ENCODE measurements around the gene POGLUT3.

The POGLUT3 gene

DNA sequence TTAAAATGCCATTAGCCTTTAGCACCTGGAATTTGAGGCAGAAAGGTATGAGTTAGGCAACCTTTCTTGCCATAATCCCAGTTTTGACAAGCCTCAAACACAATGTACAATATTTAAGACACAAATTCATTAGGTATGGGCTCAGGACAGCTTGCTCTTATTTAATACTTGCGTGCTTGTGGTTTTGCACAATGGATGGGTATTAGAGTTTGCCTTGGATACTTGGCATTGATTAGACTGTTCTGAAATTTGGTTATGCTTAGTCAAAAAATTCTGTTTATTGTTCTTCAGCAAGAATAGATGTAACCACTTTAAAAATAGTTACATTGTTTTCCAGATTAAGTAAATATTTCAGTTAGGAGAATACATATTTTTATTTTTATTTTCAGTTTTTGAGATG is 25.5 kb downstream of the POGLUT3 start:
- no peak overlapping the region for H3K4me3 ChIP-seq (ENCODE audit: low read depth, low read length)
- TF ChIP-seq, protein P1, sequence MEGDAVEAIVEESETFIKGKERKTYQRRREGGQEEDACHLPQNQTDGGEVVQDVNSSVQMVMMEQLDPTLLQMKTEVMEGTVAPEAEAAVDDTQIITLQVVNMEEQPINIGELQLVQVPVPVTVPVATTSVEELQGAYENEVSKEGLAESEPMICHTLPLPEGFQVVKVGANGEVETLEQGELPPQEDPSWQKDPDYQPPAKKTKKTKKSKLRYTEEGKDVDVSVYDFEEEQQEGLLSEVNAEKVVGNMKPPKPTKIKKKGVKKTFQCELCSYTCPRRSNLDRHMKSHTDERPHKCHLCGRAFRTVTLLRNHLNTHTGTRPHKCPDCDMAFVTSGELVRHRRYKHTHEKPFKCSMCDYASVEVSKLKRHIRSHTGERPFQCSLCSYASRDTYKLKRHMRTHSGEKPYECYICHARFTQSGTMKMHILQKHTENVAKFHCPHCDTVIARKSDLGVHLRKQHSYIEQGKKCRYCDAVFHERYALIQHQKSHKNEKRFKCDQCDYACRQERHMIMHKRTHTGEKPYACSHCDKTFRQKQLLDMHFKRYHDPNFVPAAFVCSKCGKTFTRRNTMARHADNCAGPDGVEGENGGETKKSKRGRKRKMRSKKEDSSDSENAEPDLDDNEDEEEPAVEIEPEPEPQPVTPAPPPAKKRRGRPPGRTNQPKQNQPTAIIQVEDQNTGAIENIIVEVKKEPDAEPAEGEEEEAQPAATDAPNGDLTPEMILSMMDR (IDR thresholded peaks at IDR 0.05; ENCODE audit: low read depth, low read length, missing control alignments) = no peak
- no peak for DNase-seq (ENCODE audit: low read depth)

DNA sequence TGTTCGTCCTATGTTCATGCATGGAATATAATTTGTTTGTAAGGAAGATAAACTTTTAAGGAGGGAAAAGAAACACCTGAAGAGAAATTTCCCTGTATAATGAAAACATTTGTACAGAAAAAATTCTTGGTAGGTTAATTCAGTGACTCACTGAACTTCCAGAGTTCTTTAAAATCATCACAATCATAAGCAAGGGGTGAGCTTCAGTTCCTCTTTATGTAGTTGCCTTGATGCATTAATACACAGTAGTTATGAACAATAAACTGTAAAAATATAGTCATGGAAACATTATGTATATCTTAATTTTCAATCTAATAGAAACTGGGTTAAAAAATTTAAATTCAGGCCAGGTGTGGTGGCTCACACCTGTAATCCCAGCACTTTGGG is 29.7 kb downstream of the POGLUT3 start:
- no peak overlapping the region for H3K4me3 ChIP-seq (ENCODE audit: low read depth, low read length)
- no peak for DNase-seq (ENCODE audit: low read depth)

DNA sequence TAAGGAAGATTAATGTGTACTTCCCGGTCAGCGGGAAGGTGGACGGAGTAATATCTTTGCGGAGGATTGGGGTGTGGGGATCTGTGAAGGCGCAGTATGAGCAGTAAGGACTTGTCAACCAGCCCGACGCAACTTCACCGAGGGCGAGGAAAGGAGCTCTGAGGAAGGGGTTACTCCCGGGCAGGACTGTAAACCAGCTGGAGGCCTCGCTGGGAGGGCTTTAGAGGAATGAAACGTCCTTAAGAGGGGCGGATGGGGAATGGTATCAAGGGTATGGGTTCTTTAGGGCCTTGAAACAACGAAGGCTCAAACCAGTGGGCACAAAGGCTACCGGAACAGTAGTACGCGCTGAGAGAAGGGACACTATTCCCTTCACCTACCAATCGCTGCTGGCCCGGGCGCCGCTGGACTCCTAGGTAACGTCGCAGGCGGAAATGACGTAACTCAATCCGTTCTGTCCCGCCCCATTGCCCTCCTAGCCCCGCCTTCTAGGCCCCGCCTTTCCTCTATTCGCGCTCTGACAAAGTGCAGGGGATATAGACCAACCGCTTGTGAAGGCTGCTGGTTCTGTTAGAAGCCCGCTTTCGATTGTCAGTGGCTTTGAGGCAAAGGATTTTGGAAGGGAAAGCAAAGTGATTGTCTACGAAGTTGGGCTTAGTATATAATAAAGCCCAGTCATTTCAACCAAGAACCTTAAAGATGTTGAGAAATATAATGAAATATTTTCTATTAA is 30.9 kb downstream of the POGLUT3 start, which contains the start of gene C11orf65:
Gene C11orf65, minus strand, starts transcription at position 439 of the 733 bp plus-strand sequence. CDS start 5,970 bp downstream, outside the sequence.
- TF ChIP-seq, protein P1 (IDR thresholded peaks at IDR 0.05; ENCODE audit: low read depth, low read length, missing control alignments) = no peak
- peak; percentile 91 for DNase-seq (ENCODE audit: low read depth)
- peak within 1 kb of the TSS; percentile 74 for H3K4me3 ChIP-seq (ENCODE audit: low read depth, low read length)

More for the DNA sequence above, 29.7 kb downstream of the POGLUT3 start:
- TF ChIP-seq, protein P1 (IDR thresholded peaks at IDR 0.05; ENCODE audit: low read depth, low read length, missing control alignments) = no peak

DNA sequence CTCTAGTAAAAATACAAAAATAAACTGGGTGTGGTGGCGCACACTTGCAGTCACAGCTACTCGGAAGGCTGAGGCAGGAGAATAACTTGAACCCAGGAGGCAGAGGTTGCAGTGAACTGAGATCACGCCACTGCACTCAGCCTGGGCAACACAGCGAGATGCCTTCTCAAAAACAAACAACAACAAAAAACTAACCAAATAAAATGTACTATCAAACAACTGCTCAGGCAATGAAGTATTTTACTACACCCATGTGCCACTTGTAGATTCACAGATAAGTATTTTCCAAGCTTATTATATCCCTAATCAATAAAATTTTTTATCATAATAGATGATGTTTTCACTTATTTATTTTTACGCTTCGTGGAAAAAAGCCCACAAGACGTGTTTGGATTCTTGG is 31.8 kb downstream of the POGLUT3 start:
- TF ChIP-seq, protein P1 (IDR thresholded peaks at IDR 0.05; ENCODE audit: low read depth, low read length, missing control alignments) = no peak
- DNase-seq (ENCODE audit: low read depth) = no peak
- H3K4me3 ChIP-seq (ENCODE audit: low read depth, low read length) = peak overlapping the region; percentile 74

DNA sequence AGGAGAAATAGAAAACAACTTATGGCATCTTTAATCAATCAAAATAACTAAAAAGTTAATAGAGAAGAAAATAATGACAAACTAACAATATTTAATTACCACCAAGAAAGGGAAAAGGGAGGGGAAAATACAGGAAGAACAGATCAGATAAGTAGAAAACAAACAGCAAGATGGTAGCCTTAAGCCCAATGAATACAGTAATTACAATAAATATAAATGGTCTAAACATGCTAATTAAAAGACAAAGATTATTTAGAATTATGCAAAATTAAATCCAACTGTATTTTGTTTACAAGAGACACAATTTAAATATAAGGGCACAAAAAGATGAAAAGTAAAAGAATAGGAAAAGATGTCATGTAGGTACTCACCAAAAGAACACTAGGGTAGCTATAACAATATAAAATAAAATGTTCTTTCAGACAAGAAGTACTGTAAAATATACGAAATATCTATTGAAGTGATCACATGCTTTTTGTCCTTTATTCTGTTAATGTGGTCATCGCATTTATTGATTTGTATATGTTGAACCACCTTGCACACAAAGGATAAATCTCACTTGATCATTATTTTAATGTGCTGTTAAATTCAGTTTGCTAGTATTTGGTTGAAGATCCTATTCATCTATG is 44.9 kb downstream of the POGLUT3 start:
- H3K4me3 ChIP-seq (ENCODE audit: low read depth, low read length) = no peak overlapping the region
- no peak for DNase-seq (ENCODE audit: low read depth)
- TF ChIP-seq, protein P1 (IDR thresholded peaks at IDR 0.05; ENCODE audit: low read depth, low read length, missing control alignments) = no peak

All from GM12864 (cell line).